DND-41 (cell line): Measurements from ENCODE around the gene YPEL1.

Experiments
- ATAC-seq: fragments of 200-7000 bp; cut with Tn5 transposase; 3 replicates; pipeline ENCODE4 v1.9.1; 2021; ENCODE audit warnings: low read depth; ENCODE audit not compliant: insufficient read depth
- DNase-seq: peaks from one replicate; pipeline ENCODE4 v3.0.0-alpha.2; 2020
- H2AFZ ChIP-seq: 2 replicates; pipeline ENCODE4 v1.6.0; 2012; ENCODE audit warnings: low read depth, low read length
- H3K27ac ChIP-seq: 2 replicates; pipeline ENCODE4 v1.5.1; 2012; ENCODE audit warnings: low read length, inconsistent platforms
- H3K27me3 ChIP-seq: fragments of 200-600 bp; sonication (generic); 2 replicates; pipeline ENCODE4 v1.6.0; 2012; ENCODE audit warnings: low read length, mild to moderate bottlenecking, inconsistent platforms; ENCODE audit not compliant: insufficient read depth, poor library complexity
- H3K36me3 ChIP-seq: 2 replicates; pipeline ENCODE4 v1.5.1; 2012; ENCODE audit warnings: low read length, inconsistent platforms; ENCODE audit not compliant: insufficient read depth
- H3K4me1 ChIP-seq: 2 replicates; pipeline ENCODE4 v1.5.1; 2012; ENCODE audit warnings: mild to moderate bottlenecking, low read length; ENCODE audit not compliant: insufficient read depth
- H3K4me2 ChIP-seq: 2 replicates; pipeline ENCODE4 v1.6.0; 2012; ENCODE audit warnings: mild to moderate bottlenecking, moderate library complexity, low read length, inconsistent platforms; ENCODE audit not compliant: insufficient read depth
- H3K4me3 ChIP-seq, 2 experiments: fragments of 200-600 bp in 1 of 2; shearing (Covaris generic) in 1 of 2; 2 replicates each; pipeline ENCODE4 v1.5.1; 2012 to 2016; ENCODE audit warnings: inconsistent platforms in 2 of 2, low read length in 2 of 2, mild to moderate bottlenecking in 2 of 2, low read depth in 1 of 2, moderate library complexity in 1 of 2
- H3K79me2 ChIP-seq: 2 replicates; pipeline ENCODE4 v1.6.0; 2012; ENCODE audit warnings: low read length, inconsistent platforms; ENCODE audit not compliant: insufficient read depth
- H3K9ac ChIP-seq: 2 replicates; pipeline ENCODE4 v1.6.0; 2012; ENCODE audit warnings: low read depth, mild to moderate bottlenecking, inconsistent platforms, low read length, moderate library complexity
- H3K9me3 ChIP-seq: 2 replicates; pipeline ENCODE4 v1.5.1; 2012; ENCODE audit warnings: low read length, moderate library complexity, mild to moderate bottlenecking, inconsistent platforms; ENCODE audit not compliant: insufficient read depth, severe bottlenecking
- H4K20me1 ChIP-seq: 2 replicates; pipeline ENCODE4 v1.6.0; 2012; ENCODE audit warnings: low read length; ENCODE audit not compliant: insufficient read depth
- EZH2 ChIP-seq: IDR thresholded peaks from 3 replicates; pipeline ENCODE4 v1.6.1; 2012; ENCODE audit warnings: borderline replicate concordance, low read depth, mild to moderate bottlenecking, moderate library complexity, low read length, inconsistent platforms; ENCODE audit not compliant: severe bottlenecking
- TF ChIP-seq, protein P1 (sequence below): IDR thresholded peaks from 2 replicates; pipeline ENCODE4 v1.5.1; 2012; ENCODE audit warnings: borderline replicate concordance, low read length, moderate library complexity, mild to moderate bottlenecking; ENCODE audit not compliant: poor library complexity, severe bottlenecking; ENCODE audit errors: extremely low read depth

YPEL1 gene

DNA sequence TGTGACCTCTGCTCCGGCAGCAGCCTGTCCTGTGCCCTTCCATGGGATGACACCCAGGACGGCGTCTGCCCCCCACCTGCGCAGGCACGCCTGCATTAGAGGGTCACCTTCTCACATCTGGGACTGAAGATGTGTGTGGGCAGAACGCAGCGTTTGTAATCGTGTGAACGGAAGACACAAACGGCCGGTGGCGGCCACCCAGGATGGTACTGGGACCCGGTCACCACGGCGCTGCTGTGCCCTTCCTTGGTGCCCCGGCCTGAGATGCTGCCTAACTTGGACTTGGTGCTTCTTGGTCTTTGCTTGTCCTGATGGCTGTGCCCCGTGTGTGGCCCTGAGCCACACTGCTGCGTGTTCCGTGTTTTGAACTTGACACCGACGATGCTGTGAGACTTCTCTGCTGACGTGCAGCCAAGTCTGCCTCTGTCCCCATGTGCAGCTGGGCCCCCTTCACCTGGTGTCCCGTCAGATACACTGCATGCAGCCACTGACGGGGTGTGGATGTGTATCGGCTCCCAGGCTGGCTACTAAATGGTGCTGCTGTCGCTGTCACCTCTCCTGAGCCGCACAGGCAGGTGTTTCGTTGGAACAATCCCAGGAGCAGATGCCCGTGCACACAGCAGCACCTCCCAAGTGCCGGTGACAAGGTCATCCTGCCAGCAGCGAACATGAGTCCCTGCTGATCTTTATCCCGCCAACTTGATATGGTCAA lies 21.4 kb downstream of the YPEL1 start:
- ATAC-seq, result no peak

DNA sequence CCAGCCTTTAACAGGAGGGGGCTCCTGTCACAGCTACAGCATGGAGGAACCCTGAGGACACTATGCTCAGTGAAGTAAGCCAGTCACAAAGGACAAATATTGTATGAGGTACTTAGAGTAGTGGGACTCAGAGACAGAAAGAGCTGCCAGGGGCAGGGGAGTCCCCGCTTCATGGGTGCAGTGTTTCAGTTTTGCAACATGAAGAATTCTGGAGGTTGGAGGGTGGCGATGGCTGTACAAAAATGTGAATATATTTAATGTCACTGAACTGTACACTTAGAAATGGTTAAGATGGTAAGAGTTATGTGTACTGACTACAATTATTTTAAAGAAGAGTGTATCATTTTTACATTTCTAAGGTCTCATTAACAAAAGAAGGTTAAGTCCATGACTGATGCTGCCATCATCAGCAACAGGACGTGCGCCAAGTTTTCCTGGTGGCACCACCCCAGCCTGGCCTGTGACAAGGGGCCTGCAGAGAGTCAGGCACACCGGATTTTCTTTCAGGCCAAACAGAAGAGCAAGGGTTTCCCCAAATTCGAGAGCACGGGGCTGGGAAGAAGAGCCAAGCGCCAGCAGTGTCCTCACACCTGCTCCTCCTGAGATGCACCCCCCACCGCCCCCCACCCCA lies 22.1 kb downstream of the YPEL1 start:
- no peak overlapping the region for H3K27ac ChIP-seq
- H2AFZ ChIP-seq, result no peak overlapping the region
- H3K4me1 ChIP-seq, result no peaks in the 10 kb centered on the region
- no peak overlapping the region for H3K4me3 ChIP-seq
- H3K27me3 ChIP-seq, result no peaks in the 10 kb centered on the region
- no peak for DNase-seq
- H3K79me2 ChIP-seq, result peaks cover 42% of the 10 kb centered on the region
- H3K9me3 ChIP-seq, result no peaks in the 10 kb centered on the region
- no peak for ATAC-seq
- TF ChIP-seq, protein P1, sequence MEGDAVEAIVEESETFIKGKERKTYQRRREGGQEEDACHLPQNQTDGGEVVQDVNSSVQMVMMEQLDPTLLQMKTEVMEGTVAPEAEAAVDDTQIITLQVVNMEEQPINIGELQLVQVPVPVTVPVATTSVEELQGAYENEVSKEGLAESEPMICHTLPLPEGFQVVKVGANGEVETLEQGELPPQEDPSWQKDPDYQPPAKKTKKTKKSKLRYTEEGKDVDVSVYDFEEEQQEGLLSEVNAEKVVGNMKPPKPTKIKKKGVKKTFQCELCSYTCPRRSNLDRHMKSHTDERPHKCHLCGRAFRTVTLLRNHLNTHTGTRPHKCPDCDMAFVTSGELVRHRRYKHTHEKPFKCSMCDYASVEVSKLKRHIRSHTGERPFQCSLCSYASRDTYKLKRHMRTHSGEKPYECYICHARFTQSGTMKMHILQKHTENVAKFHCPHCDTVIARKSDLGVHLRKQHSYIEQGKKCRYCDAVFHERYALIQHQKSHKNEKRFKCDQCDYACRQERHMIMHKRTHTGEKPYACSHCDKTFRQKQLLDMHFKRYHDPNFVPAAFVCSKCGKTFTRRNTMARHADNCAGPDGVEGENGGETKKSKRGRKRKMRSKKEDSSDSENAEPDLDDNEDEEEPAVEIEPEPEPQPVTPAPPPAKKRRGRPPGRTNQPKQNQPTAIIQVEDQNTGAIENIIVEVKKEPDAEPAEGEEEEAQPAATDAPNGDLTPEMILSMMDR, result no peak
- peaks cover 38% of the 10 kb centered on the region for H3K36me3 ChIP-seq
- H4K20me1 ChIP-seq, result peaks cover 21% of the 10 kb centered on the region
- H3K4me2 ChIP-seq, result no peak overlapping the region
- H3K9ac ChIP-seq, result no peak overlapping the region

More for the DNA sequence above, 21.4 kb downstream of the YPEL1 start:
- Histone ChIP-seq H3K4me1 (no peaks in the 10 kb centered on the region), H3K9ac (no peak overlapping the region), H3K79me2 (peaks cover 48% of the 10 kb centered on the region), H3K27ac (no peak overlapping the region), H3K36me3 (peaks cover 33% of the 10 kb centered on the region), H3K4me3 (no peak overlapping the region), H3K27me3 (no peaks in the 10 kb centered on the region), H3K4me2 (no peak overlapping the region), H3K9me3 (no peaks in the 10 kb centered on the region), H2AFZ (no peak overlapping the region), H4K20me1 (peaks cover 24% of the 10 kb centered on the region)
- no peak for DNase-seq
- TF ChIP-seq EZH2, result no peak
- TF ChIP-seq, protein P1, result no peak

DNA sequence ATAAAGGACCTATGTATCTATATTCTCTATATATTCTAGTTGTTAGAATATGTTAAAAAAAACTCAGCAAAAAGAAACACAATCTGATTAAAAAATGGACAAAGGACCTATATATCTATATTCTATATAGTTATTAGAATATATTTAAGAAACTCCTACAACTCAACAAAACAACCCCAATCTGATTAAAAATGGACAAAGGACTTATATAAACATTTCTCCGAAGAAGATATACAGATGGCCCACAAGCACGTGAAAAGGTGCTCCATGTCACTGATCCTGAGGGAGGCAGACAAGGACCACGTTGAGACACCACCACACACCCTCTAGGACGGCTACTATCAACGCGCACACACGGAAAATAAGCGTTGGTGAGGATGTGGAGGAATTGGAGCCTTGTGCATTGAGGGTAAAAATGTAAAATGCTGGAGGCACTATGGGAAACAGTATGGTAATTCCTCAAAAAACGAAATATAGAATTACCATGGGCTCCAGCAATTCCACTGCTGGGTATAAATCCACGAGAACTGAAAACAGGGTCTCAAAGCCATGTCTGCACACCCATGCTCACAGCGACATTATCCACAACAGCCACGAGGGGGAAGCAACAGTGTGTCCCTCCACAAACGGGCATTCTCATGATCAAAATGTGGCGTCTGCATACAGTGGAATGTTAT lies 22.7 kb downstream of the YPEL1 start:
- Histone ChIP-seq H3K9ac (no peak overlapping the region), H3K4me2 (no peak overlapping the region), H3K4me1 (no peaks in the 10 kb centered on the region), H2AFZ (no peak overlapping the region), H3K4me3 (no peak overlapping the region), H3K9me3 (no peaks in the 10 kb centered on the region), H3K79me2 (peaks cover 39% of the 10 kb centered on the region), H3K27me3 (no peaks in the 10 kb centered on the region), H4K20me1 (peaks cover 21% of the 10 kb centered on the region), H3K27ac (no peak overlapping the region), H3K36me3 (peaks cover 40% of the 10 kb centered on the region)
- ATAC-seq (peak; percentile 69), DNase-seq (peak; percentile 39)
- TF ChIP-seq, protein P1, result peak; percentile 61
- no peak for TF ChIP-seq EZH2
